K562 (cell line): ENCODE results near the gene OR9A2. TPM values are rescaled to one million over a fixed set of nuclear protein-coding genes. Genes with fewer than 3 reads are reported as not detected.

Experiments
- ATAC-seq: fragments of 200-7000 bp; cut with Tn5 transposase; 3 replicates; pipeline ENCODE4 v1.9.1; 2020; ENCODE audit warnings: moderate library complexity
- BruUV-seq: library from RNA; stranded (reverse); fragments of 400-500 nt; replicated peaks from 2 replicates; lab custom pipeline; 2021; lab: Mats Ljungman, UMichigan
- CTCF ChIA-PET: fragments of 300-600 bp; formaldehyde crosslinking; extraction: SDS; loops from one replicate; lab custom pipeline; 2021; ENCODE audit warnings: low intra/inter-chr PET ratio; lab: Yijun Ruan, JAX
- POLR2A ChIA-PET: fragments of 300-600, 350-650 bp; sonication (Branson Sonifier 250); formaldehyde crosslinking; extraction: SDS; loops from one replicate; lab custom pipeline; 2021; ENCODE audit warnings: antibody characterized with exemption, inconsistent platforms; lab: Yijun Ruan, JAX
- DNase-seq, 4 experiments: peaks; one replicate each; pipeline versions ENCODE4 v3.0.0 to v3.0.0-alpha.2; 2011 to 2018; ENCODE audit warnings: low spot score in 3 of 4, mixed read lengths in 3 of 4; ENCODE audit errors: extremely low read depth in 1 of 4
- FAIRE-seq: peaks from 2 replicates; lab custom pipeline; 2011; peaks lifted over from hg19 to GRCh38; lab: Jason Lieb, UNC
- H2AFZ ChIP-seq: 2 replicates; pipeline ENCODE4 v1.6.0; 2011; ENCODE audit warnings: low read depth, low read length, control low read depth, inconsistent platforms
- H3K27ac ChIP-seq: fragments of 200-600 bp; 3 replicates; pipeline ENCODE4 v1.8.0; 2011; ENCODE audit warnings: low read depth, mild to moderate bottlenecking, control low read depth, inconsistent platforms, low read length, moderate library complexity, mixed read lengths; ENCODE audit errors: extremely low read depth
- H3K27me3 ChIP-seq, 2 experiments: fragments of 300-600 bp in 1 of 2; 2 replicates in 1 of 2; 3 replicates in 1 of 2; pipeline versions ENCODE4 v1.6.0 to v1.8.0; 2011; ENCODE audit warnings: inconsistent platforms in 2 of 2, low read length in 2 of 2, mild to moderate bottlenecking in 1 of 2, mixed read lengths in 1 of 2, moderate library complexity in 1 of 2; ENCODE audit not compliant: control insufficient read depth in 2 of 2, insufficient read depth in 2 of 2
- H3K36me3 ChIP-seq: fragments of 300-600 bp; 3 replicates; pipeline ENCODE4 v1.8.0; 2011; ENCODE audit warnings: mild to moderate bottlenecking, low read length, inconsistent platforms; ENCODE audit not compliant: control insufficient read depth, insufficient read depth
- H3K4me1 ChIP-seq, 2 experiments: fragments of 200-600 bp in 1 of 2; replicated peaks in 1 of 2; 2 replicates in 1 of 2; 3 replicates in 1 of 2; pipeline versions ENCODE4 v1.5.1 to v1.8.0; 2011; ENCODE audit warnings: inconsistent platforms in 2 of 2, low read length in 2 of 2, mild to moderate bottlenecking in 1 of 2, mixed read lengths in 1 of 2, moderate library complexity in 1 of 2; ENCODE audit not compliant: control insufficient read depth in 2 of 2, insufficient read depth in 2 of 2
- H3K4me2 ChIP-seq: 2 replicates; pipeline ENCODE4 v1.6.1; 2011; ENCODE audit warnings: low read length, control low read depth, inconsistent platforms, mixed read lengths; ENCODE audit not compliant: insufficient read depth
- H3K4me3 ChIP-seq: fragments of 200-600 bp; sonication (generic), shearing (Covaris generic); 2 replicates; pipeline ENCODE4 v1.5.1; 2016; ENCODE audit warnings: control low read depth, inconsistent platforms
- H3K79me2 ChIP-seq: fragments of 200-600 bp; 3 replicates; pipeline ENCODE4 v1.8.0; 2011; ENCODE audit warnings: low read length, inconsistent platforms; ENCODE audit not compliant: control insufficient read depth, insufficient read depth
- H3K9ac ChIP-seq, 2 experiments: 2 replicates each; pipeline versions ENCODE4 v1.6.0 to v1.6.1; 2011; ENCODE audit warnings: low read depth in 2 of 2, low read length in 2 of 2, control low read depth in 1 of 2, inconsistent platforms in 1 of 2, mild to moderate bottlenecking in 1 of 2, mixed read lengths in 1 of 2; ENCODE audit not compliant: insufficient read depth in 1 of 2
- H3K9me1 ChIP-seq: one replicate; pipeline ENCODE4 v1.6.0; 2011; ENCODE audit warnings: inconsistent platforms, mild to moderate bottlenecking, low read length, moderate library complexity; ENCODE audit not compliant: control insufficient read depth, insufficient read depth
- H3K9me3 ChIP-seq: replicated peaks from 2 replicates; pipeline ENCODE4 v1.5.1; 2011; ENCODE audit warnings: low read depth, low read length, inconsistent platforms; ENCODE audit not compliant: control insufficient read depth, insufficient read depth
- H4K20me1 ChIP-seq: replicated peaks from 2 replicates; pipeline ENCODE4 v1.6.1; 2011; ENCODE audit warnings: low read length, inconsistent platforms, mixed read lengths; ENCODE audit not compliant: control insufficient read depth, insufficient read depth
- NR3C1 ChIP-seq: sonication (generic); formaldehyde crosslinking; IDR thresholded peaks from 2 replicates; pipeline ENCODE4 v1.8.1; 2022; ENCODE audit warnings: missing genetic modification reagents
- RAD21 ChIP-seq, 2 experiments: fragments of 250-450 bp in 1 of 2; fragments of 450-650 bp in 1 of 2; sonication (Bioruptor Pico) in 1 of 2; formaldehyde crosslinking in 1 of 2; IDR thresholded peaks in 1 of 2; conservative IDR thresholded peaks in 1 of 2; 2 replicates each; pipeline versions ENCODE4 v1.4.0 to v1.8.0; 2020 to 2022; ENCODE audit warnings: mild to moderate bottlenecking in 2 of 2, moderate library complexity in 1 of 2
- SMARCA4 ChIP-seq: fragments of 450-650 bp; IDR thresholded peaks from 2 replicates; pipeline ENCODE4 v1.6.1; 2016
- ZNF76 ChIP-seq: fragments of 250-450 bp; sonication (Bioruptor Pico); IDR thresholded peaks from 2 replicates; pipeline ENCODE4 v1.4.0; 2020; ENCODE audit warnings: mild to moderate bottlenecking, moderate library complexity, borderline replicate concordance
- WGBS: fragments of 100-300 bp; shearing (Covaris generic); methylation state at CpG from one replicate; pipeline ENCODE4 v1.1.6; 2016; ENCODE audit warnings: low coverage, mixed read lengths; ENCODE audit not compliant: insufficient coverage; ENCODE audit errors: missing lambda C conversion rate; 5-methylcytosine and 5-hydroxymethylcytosine counted together
- in situ Hi-C: fragments of 300-500 bp; cut with MboI; formaldehyde crosslinking; loops from 4 replicates; pipeline ENCODE4 v1.15.0; 2018; ENCODE audit warnings: inconsistent platforms, mixed read lengths
- intact Hi-C: fragments of 100-400 bp; cut with micrococcal nuclease; formaldehyde crosslinking; loops from 2 replicates; pipeline ENCODE4 v1.14.2; 2022
- polyA plus RNA-seq, 8 experiments: library from polyadenylated mRNA; depleted of rRNA in 4 of 8; stranded (reverse) in 5 of 8; unstranded in 3 of 8; fragments of >200 nt; fragmentation: Nextera tagmentation in 2 of 8; fragmentation: Illumina TruSeq in 1 of 8; extraction: Ambion mirVana in 2 of 8; extraction: Trizol in 1 of 8; gene quantifications; 2 replicates each; pipeline versions ENCODE4 v1.2.1 to v1.2.3, GENCODE V29; 2011 to 2014; ENCODE audit warnings: inconsistent platforms in 1 of 8, missing spikeins in 1 of 8
- total RNA-seq, 7 experiments: library from RNA; depleted of rRNA in 6 of 7; stranded (reverse); fragments of >200 nt in 6 of 7; fragmentation: Illumina TruSeq in 2 of 7; extraction: Trizol in 2 of 7; gene quantifications; 2 replicates each; pipeline versions ENCODE4 v1.2.1 to v1.2.3, GENCODE V29; 2011 to 2021; ENCODE audit warnings: low replicate concordance in 1 of 7
- TF ChIP-seq, protein P1 (sequence below): fragments of 250-450 bp; sonication (Bioruptor Pico); IDR thresholded peaks from 2 replicates; pipeline ENCODE4 v1.8.0; 2021; ENCODE audit warnings: borderline replicate concordance, mild to moderate bottlenecking, moderate library complexity; ENCODE audit not compliant: poor library complexity, severe bottlenecking
- TF ChIP-seq, protein P2 (sequence below): sonication (generic); formaldehyde crosslinking; IDR thresholded peaks from 2 replicates; pipeline ENCODE4 v1.8.0; 2023; ENCODE audit warnings: mild to moderate bottlenecking, missing genetic modification reagents
- TF ChIP-seq, protein P3 (sequence below), 2 experiments: fragments of 450-650 bp; formaldehyde crosslinking in 1 of 2; IDR thresholded peaks; 2 replicates each; pipeline versions ENCODE4 v1.4.0 to v1.6.1; 2014 to 2020; ENCODE audit warnings: mild to moderate bottlenecking in 2 of 2, borderline replicate concordance in 1 of 2, low read depth in 1 of 2

OR9A2 gene
- total and polyA plus RNA-seq, 9 of the 15 experiments (the other 6 are each of a cell fraction or from before 2014, with no cell fraction given), result not detected

DNA sequence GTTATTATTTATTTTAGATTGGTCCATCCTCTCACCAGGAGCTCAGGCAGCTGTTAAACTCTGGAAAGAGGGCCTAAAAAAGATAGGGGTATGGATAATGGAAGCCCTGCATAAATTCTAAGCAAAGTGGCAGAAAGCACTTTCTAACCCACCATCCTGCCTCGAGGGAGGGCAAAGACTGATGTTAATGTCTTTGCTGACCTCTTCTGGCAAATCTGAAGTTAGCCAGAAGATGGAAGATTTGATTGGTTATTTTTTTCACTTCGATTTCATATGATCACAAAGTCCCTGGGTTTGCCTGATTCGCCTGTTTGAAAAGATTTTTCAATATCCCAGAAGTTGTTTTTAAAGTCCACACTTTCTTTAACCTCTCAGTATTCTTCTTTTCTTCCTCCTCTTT is 24.8 kb downstream of the OR9A2 start:
- FAIRE-seq, result peak; percentile 77
- TF ChIP-seq RAD21 (CRISPR knock-in tag; conservative IDR thresholded peaks at IDR 0.05 in 1 of 2, IDR thresholded peaks at IDR 0.05 in 1 of 2), result peak; percentile 87 to 90
- TF ChIP-seq ZNF76, result no peak
- TF ChIP-seq, protein P1, sequence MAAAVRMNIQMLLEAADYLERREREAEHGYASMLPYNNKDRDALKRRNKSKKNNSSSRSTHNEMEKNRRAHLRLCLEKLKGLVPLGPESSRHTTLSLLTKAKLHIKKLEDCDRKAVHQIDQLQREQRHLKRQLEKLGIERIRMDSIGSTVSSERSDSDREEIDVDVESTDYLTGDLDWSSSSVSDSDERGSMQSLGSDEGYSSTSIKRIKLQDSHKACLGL, result no peak
- TF ChIP-seq, protein P2, sequence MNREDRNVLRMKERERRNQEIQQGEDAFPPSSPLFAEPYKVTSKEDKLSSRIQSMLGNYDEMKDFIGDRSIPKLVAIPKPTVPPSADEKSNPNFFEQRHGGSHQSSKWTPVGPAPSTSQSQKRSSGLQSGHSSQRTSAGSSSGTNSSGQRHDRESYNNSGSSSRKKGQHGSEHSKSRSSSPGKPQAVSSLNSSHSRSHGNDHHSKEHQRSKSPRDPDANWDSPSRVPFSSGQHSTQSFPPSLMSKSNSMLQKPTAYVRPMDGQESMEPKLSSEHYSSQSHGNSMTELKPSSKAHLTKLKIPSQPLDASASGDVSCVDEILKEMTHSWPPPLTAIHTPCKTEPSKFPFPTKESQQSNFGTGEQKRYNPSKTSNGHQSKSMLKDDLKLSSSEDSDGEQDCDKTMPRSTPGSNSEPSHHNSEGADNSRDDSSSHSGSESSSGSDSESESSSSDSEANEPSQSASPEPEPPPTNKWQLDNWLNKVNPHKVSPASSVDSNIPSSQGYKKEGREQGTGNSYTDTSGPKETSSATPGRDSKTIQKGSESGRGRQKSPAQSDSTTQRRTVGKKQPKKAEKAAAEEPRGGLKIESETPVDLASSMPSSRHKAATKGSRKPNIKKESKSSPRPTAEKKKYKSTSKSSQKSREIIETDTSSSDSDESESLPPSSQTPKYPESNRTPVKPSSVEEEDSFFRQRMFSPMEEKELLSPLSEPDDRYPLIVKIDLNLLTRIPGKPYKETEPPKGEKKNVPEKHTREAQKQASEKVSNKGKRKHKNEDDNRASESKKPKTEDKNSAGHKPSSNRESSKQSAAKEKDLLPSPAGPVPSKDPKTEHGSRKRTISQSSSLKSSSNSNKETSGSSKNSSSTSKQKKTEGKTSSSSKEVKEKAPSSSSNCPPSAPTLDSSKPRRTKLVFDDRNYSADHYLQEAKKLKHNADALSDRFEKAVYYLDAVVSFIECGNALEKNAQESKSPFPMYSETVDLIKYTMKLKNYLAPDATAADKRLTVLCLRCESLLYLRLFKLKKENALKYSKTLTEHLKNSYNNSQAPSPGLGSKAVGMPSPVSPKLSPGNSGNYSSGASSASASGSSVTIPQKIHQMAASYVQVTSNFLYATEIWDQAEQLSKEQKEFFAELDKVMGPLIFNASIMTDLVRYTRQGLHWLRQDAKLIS (CRISPR knock-in tag), result no peak
- TF ChIP-seq, protein P3, sequence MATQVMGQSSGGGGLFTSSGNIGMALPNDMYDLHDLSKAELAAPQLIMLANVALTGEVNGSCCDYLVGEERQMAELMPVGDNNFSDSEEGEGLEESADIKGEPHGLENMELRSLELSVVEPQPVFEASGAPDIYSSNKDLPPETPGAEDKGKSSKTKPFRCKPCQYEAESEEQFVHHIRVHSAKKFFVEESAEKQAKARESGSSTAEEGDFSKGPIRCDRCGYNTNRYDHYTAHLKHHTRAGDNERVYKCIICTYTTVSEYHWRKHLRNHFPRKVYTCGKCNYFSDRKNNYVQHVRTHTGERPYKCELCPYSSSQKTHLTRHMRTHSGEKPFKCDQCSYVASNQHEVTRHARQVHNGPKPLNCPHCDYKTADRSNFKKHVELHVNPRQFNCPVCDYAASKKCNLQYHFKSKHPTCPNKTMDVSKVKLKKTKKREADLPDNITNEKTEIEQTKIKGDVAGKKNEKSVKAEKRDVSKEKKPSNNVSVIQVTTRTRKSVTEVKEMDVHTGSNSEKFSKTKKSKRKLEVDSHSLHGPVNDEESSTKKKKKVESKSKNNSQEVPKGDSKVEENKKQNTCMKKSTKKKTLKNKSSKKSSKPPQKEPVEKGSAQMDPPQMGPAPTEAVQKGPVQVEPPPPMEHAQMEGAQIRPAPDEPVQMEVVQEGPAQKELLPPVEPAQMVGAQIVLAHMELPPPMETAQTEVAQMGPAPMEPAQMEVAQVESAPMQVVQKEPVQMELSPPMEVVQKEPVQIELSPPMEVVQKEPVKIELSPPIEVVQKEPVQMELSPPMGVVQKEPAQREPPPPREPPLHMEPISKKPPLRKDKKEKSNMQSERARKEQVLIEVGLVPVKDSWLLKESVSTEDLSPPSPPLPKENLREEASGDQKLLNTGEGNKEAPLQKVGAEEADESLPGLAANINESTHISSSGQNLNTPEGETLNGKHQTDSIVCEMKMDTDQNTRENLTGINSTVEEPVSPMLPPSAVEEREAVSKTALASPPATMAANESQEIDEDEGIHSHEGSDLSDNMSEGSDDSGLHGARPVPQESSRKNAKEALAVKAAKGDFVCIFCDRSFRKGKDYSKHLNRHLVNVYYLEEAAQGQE (IDR thresholded peaks at IDR 0.05; ENCODE audit: borderline replicate concordance), result peak; percentile 74
- TF ChIP-seq, protein P3 (CRISPR knock-in tag; IDR thresholded peaks at IDR 0.05; ENCODE audit: low read depth), result no peak
- no peak for TF ChIP-seq SMARCA4
- TF ChIP-seq NR3C1 (CRISPR knock-in tag), result no peak

More for the DNA sequence above, 24.8 kb downstream of the OR9A2 start:
- Histone ChIP-seq H3K36me3 (no peaks in the 10 kb centered on the region), H3K9me3 (no peaks in the 10 kb centered on the region), H3K4me3 (no peak overlapping the region), H3K79me2 (no peaks in the 10 kb centered on the region), H3K4me1 (peaks cover 0 to 4% of the 10 kb centered on the region in 2 experiments; a peak in 2 of 5 replicates), H3K27ac (no peak overlapping the region), H3K9ac (no peak overlapping the region), H3K27me3 (peaks cover 5 to 6% of the 10 kb centered on the region in 2 experiments; a peak in 4 of 5 replicates), H4K20me1 (no peaks in the 10 kb centered on the region), H2AFZ (no peak overlapping the region), H3K4me2 (no peak overlapping the region), H3K9me1 (no peaks in the 10 kb centered on the region)
- CTCF ChIA-PET, result interaction anchor here (0.5 to 11.1 kb wide), 10 partner anchors 77 to 348 kb away, joined by 3 to 222 read pairs (median 6); partner anchors contain the start of gene EPHB6
- 1% methylated on average over 3 of the region's 3 CpGs for WGBS
- POLR2A ChIA-PET, result interaction anchor here (1.1 to 2.0 kb wide), 3 partner anchors 123 to 213 kb away, joined by 3 to 5 read pairs (median 4); no protein-coding TSS in a partner anchor
- no TSS peak for BruUV-seq
- in situ Hi-C loops, result loop anchor here (5.0 to 25.0 kb wide), 2 partner anchors 125 to 365 kb away; no protein-coding TSS in a partner anchor
- intact Hi-C loops, result loop anchor here (1.0 to 5.0 kb wide), 4 partner anchors 39 to 397 kb away; partner anchors contain the start of gene KEL
- peak; percentile 78 for ATAC-seq
- peak in 2 of 4 experiments; percentile 56 to 63 for DNase-seq
